Sigmoid colon (tissue), 4 donors: ENCODE measurements around the gene IQCK.

Source experiments
- EP300 ChIP-seq, 4 donors: sonication (generic); formaldehyde crosslinking; IDR thresholded peaks; one replicate each; pipeline ENCODE4 v1.6.1; 2017; ENCODE audit warnings: antibody characterized with exemption in 4 of 4
- POLR2A ChIP-seq, 2 donors: fragments of 450-650 bp; IDR thresholded peaks; one replicate each; pipeline ENCODE4 v1.6.1; 2016; ENCODE audit warnings: antibody characterized with exemption in 2 of 2, mild to moderate bottlenecking in 2 of 2, moderate library complexity in 2 of 2
- POLR2AphosphoS5 ChIP-seq, 4 donors: sonication (generic); formaldehyde crosslinking; IDR thresholded peaks; one replicate each; pipeline ENCODE4 v1.6.1; 2017; ENCODE audit warnings: antibody characterized with exemption in 4 of 4
- TF ChIP-seq, protein P1 (sequence below), 4 experiments: fragments of 450-650 bp in 3 of 4; fragments of 200-600 bp in 1 of 4; IDR thresholded peaks; one replicate each; pipeline ENCODE4 v1.5.1; 2016 to 2019; ENCODE audit warnings: antibody characterized with exemption in 4 of 4, mild to moderate bottlenecking in 3 of 4, moderate library complexity in 2 of 4

DNA sequence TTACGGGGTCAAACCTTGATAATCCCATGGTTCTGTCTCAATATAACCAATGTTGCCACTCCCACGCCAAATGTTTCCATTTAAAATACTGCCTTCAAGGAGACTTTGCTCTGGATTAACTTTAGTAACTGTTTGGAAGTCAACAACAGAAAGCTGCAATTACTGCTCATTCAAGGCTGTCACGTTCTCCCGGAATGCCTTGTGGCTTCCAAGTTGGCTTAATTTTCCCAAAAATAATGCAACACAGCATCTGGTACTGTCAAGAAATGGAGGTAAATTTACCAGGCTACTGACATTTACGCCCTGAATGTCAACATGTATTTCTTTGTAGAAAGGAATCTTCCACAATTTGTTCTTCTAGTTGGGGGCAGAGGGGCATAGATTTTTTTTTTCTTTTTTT lies 128.4 kb downstream of the IQCK start:
- TF ChIP-seq, protein P1, sequence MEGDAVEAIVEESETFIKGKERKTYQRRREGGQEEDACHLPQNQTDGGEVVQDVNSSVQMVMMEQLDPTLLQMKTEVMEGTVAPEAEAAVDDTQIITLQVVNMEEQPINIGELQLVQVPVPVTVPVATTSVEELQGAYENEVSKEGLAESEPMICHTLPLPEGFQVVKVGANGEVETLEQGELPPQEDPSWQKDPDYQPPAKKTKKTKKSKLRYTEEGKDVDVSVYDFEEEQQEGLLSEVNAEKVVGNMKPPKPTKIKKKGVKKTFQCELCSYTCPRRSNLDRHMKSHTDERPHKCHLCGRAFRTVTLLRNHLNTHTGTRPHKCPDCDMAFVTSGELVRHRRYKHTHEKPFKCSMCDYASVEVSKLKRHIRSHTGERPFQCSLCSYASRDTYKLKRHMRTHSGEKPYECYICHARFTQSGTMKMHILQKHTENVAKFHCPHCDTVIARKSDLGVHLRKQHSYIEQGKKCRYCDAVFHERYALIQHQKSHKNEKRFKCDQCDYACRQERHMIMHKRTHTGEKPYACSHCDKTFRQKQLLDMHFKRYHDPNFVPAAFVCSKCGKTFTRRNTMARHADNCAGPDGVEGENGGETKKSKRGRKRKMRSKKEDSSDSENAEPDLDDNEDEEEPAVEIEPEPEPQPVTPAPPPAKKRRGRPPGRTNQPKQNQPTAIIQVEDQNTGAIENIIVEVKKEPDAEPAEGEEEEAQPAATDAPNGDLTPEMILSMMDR (IDR thresholded peaks at IDR 0.05) = no peak
- no peak for TF ChIP-seq POLR2A (IDR thresholded peaks at IDR 0.05)
- TF ChIP-seq EP300 (IDR thresholded peaks at IDR 0.05) = no peak
- no peak for TF ChIP-seq POLR2AphosphoS5 (IDR thresholded peaks at IDR 0.05)
